ENCODE results near the gene TTLL3.
A peak's percentile ranks its signal among the peaks of the same experiment; 100 is the strongest.
"Not testable (repeated sequence)": the region's sequence is repeated elsewhere in the genome, so short reads cannot be mapped to it uniquely, and the experiment has no call there.

The TTLL3 gene

DNA sequence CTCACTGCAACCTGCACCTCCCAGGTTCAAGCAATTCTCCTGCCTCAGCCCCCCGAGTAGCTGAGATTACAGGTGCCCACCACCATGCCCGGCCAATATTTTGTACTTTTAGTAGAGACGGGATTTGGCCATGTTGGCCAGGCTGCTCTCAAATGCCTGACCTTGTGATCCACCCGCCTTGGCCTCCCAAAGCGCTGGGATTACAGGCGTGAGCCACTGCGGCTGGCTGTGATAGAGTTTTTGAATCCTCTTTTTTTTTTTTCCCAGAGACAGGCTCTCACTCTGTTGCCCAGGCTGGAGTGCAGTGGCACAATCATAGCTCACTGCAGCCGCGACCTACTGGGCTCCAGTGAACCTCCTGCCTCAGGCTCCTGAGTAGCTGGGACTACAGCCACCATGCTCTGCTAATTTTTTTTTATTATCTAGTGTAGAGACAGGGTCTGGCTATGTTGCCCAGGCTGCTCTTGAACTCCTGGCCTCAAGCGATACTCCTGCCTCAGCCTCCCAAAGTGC, 55.1 kb downstream of the TTLL3 start:
- not testable (repeated sequence) for DNase-seq (ENCODE audit: low read depth in 2 of 2)

DNA sequence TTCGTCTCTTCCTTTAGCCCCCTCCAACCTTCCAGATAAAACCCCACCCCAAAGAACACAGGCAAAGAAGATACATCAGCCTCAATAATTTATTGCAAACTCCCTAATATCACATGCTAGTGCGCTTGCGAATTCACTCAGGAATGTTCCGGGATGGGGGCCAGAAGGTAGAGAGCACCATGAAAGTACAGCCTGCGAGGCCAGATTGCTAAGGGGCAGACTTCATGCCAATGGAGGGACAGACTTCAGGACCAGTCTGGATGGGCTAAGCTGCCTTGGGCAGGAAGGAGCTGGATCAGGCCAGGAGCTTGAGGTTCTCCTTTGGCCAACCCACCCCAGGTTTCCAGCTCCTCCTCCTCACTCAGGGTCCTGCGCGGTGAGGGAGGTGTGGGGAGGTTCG, 56.6 kb downstream of the TTLL3 start:
- no peak for DNase-seq (ENCODE audit: low read depth in 2 of 2)

GRCh38 chr3:9867106-9867505, 57.0 kb downstream of the TTLL3 start:
- no peak for DNase-seq (ENCODE audit: low read depth in 2 of 2)

DNA sequence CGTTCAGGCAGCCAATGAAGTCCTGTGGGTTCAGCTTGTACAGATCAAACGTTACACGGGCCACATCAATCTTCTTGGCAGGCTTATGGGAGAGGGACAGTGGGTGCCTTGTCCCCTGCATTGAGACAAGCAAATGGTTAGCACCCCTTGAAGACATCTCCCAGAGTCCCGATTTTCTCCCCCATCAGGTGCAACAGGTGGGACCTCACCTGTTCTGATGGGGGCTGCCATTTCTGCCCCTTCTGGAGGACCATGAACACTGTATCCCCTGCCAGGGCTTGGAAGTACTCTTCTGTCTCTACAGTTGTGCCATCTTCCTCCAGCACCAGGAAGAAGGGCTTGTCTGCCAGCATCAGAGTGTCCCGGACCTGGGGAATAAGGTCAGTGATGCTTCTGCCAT, 59.9 kb downstream of the TTLL3 start:
- DNase-seq (ENCODE audit: low read depth in 2 of 2), result no peak

- no peak for DNase-seq (ENCODE audit: low read depth in 2 of 2)
These were observed 60.9 kb downstream of the TTLL3 start for GRCh38 chr3:9870978-9871377.

- not testable (repeated sequence) for DNase-seq (ENCODE audit: low read depth in 2 of 2)
These were observed 62.0 kb downstream of the TTLL3 start for GRCh38 chr3:9872067-9872466.

DNA sequence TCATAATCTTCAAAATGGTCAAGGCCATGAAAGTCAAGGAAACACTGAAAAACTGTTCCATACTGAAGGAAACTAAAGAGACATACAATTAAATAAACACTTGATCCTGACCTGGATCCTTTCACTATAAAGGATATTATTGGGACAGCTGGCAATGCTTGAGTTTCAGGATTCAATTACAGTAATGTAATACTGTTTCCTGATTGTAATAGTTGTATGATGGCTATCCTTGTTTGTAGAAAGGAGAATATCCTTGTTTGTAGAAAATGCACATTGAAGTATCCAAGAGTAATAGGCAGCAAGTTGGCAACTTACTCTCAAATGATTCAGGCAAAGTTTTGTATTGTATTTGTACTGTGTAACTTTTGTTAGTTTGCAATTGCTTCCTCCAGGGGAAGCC, 65.4 kb downstream of the TTLL3 start:
- DNase-seq (ENCODE audit: low read depth in 2 of 2), result no peak

- not testable (repeated sequence) for DNase-seq (ENCODE audit: low read depth in 2 of 2)
These were observed 66.2 kb downstream of the TTLL3 start for GRCh38 chr3:9876255-9876654.

GRCh38 chr3:9876991-9877390, 66.9 kb downstream of the TTLL3 start:
- peak in 1 of 2 donors; percentile 8 for DNase-seq (ENCODE audit: low read depth in 2 of 2)

DNA sequence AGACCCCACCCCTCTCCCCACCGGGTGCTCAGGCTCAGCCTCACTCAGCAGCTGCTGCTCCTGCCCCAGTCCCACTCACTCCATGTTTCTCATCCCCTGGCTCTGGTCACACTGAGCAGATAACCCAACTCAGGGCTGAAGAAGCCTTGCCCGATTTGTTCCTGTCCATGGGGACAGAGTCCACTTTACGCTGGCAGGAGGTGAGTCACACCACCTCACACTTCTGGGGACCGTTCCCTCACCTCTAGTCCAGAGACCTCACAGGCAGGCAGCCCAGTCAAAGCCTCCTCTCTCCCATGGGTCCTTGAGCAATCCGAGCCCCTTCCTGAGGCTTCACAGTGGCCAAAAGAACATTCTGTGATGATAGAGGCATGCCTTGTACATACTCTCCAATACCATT, 68.6 kb downstream of the TTLL3 start:
- no peak for DNase-seq (ENCODE audit: low read depth in 2 of 2)

GRCh38 chr3:9879830-9880549, 69.9 kb downstream of the TTLL3 start, which contains the start of gene CIDEC:
TSS of gene CIDEC (minus strand) at chr3:9880253. CDS start at chr3:9878486, 1,767 bp downstream.
- DNase-seq (ENCODE audit: low read depth in 2 of 2), result no peak

GRCh38 chr3:9881441-9881840, 71.4 kb downstream of the TTLL3 start:
- no peak for DNase-seq (ENCODE audit: low read depth in 2 of 2)

- no peak for DNase-seq (ENCODE audit: low read depth in 2 of 2)
These were observed 73.9 kb downstream of the TTLL3 start for GRCh38 chr3:9883706-9884554.

GRCh38 chr3:9884555-9885165, 74.6 kb downstream of the TTLL3 start:
- DNase-seq (ENCODE audit: low read depth in 2 of 2), result no peak
